HEK293 (cell line): Measurements from ENCODE around the gene MISP3.

Experiments
- CTCF ChIA-PET: fragments of 350-600 bp; formaldehyde crosslinking; extraction: SDS; loops from one replicate; lab custom pipeline; 2021; ENCODE audit warnings: antibody characterized with exemption; lab: Yijun Ruan, JAX
- POLR2A ChIA-PET: fragments of 300-600 bp; formaldehyde crosslinking; extraction: SDS; loops from one replicate; lab custom pipeline; 2020; ENCODE audit warnings: antibody characterized with exemption, inconsistent platforms; lab: Yijun Ruan, JAX
- H3K27ac ChIP-seq: fragments of 200-500 bp; sonication (Bioruptor generic); 2 replicates; pipeline ENCODE4 v1.5.1; 2014; ENCODE audit warnings: low read depth, low read length, control low read depth, inconsistent platforms; ENCODE audit errors: extremely low read depth
- H3K36me3 ChIP-seq, 2 experiments: fragments of 200-500 bp in 1 of 2; sonication (Bioruptor generic) in 1 of 2; 1 replicate in 1 of 2; 2 replicates in 1 of 2; pipeline ENCODE4 v1.5.1; 2014 to 2017; ENCODE audit warnings: inconsistent platforms in 2 of 2, low read length in 2 of 2; ENCODE audit not compliant: control insufficient read depth in 2 of 2, insufficient read depth in 1 of 2
- H3K4me1 ChIP-seq: fragments of 200-500 bp; sonication (Bioruptor generic); 2 replicates; pipeline ENCODE4 v1.5.1; 2014; ENCODE audit warnings: mild to moderate bottlenecking, low read length, inconsistent platforms; ENCODE audit not compliant: control insufficient read depth, insufficient read depth
- H3K4me3 ChIP-seq: 2 replicates; pipeline ENCODE4 v1.5.1; 2011; ENCODE audit warnings: low read depth, mild to moderate bottlenecking, control low read depth, low read length, moderate library complexity
- H3K9me3 ChIP-seq: fragments of 200-500 bp; sonication (Bioruptor generic); 2 replicates; pipeline ENCODE4 v1.5.1; 2014; ENCODE audit warnings: low read depth, low read length, inconsistent platforms; ENCODE audit not compliant: control insufficient read depth, insufficient read depth
- FEZF1 ChIP-seq: fragments of 450-650 bp; formaldehyde crosslinking; IDR thresholded peaks from 2 replicates; pipeline ENCODE4 v1.5.1; 2016; ENCODE audit warnings: missing biosample characterization, missing genetic modification characterization
- SCRT2 ChIP-seq: fragments of 450-650 bp; formaldehyde crosslinking; IDR thresholded peaks from 2 replicates; pipeline ENCODE4 v1.5.1; 2016; ENCODE audit warnings: missing biosample characterization, missing genetic modification characterization
- ZBTB8A ChIP-seq: fragments of 450-650 bp; formaldehyde crosslinking; IDR thresholded peaks from 2 replicates; pipeline ENCODE4 v1.5.1; 2016; ENCODE audit warnings: missing biosample characterization, missing genetic modification characterization
- ZIC2 ChIP-seq: fragments of 450-650 bp; formaldehyde crosslinking; IDR thresholded peaks from 2 replicates; pipeline ENCODE4 v1.5.1; 2016; ENCODE audit warnings: missing biosample characterization, missing genetic modification characterization
- ZNF169 ChIP-seq: fragments of 450-650 bp; formaldehyde crosslinking; IDR thresholded peaks from 2 replicates; pipeline ENCODE4 v1.5.1; 2016; ENCODE audit warnings: missing biosample characterization, missing genetic modification characterization
- ZNF175 ChIP-seq: fragments of 450-650 bp; formaldehyde crosslinking; IDR thresholded peaks from 2 replicates; pipeline ENCODE4 v1.5.1; 2016; ENCODE audit warnings: missing biosample characterization, missing genetic modification characterization
- ZNF184 ChIP-seq: fragments of 450-650 bp; IDR thresholded peaks from 2 replicates; pipeline ENCODE4 v1.5.1; 2018; ENCODE audit warnings: missing biosample characterization, mild to moderate bottlenecking, missing genetic modification characterization
- ZNF221 ChIP-seq: fragments of 450-650 bp; formaldehyde crosslinking; IDR thresholded peaks from 2 replicates; pipeline ENCODE4 v1.5.1; 2017; ENCODE audit warnings: missing biosample characterization, missing genetic modification characterization, borderline replicate concordance
- ZNF248 ChIP-seq: fragments of 450-650 bp; formaldehyde crosslinking; IDR thresholded peaks from 2 replicates; pipeline ENCODE4 v1.5.1; 2017; ENCODE audit warnings: missing biosample characterization, missing genetic modification characterization
- ZNF292 ChIP-seq: fragments of 450-650 bp; formaldehyde crosslinking; IDR thresholded peaks from 2 replicates; pipeline ENCODE4 v1.5.1; 2016; ENCODE audit warnings: low read depth, missing biosample characterization, missing genetic modification characterization, borderline replicate concordance
- ZNF350 ChIP-seq: fragments of 450-650 bp; formaldehyde crosslinking; IDR thresholded peaks from 2 replicates; pipeline ENCODE4 v1.5.0; 2017; ENCODE audit warnings: missing biosample characterization, mild to moderate bottlenecking, missing genetic modification characterization
- ZNF37A ChIP-seq: fragments of 450-650 bp; IDR thresholded peaks from 2 replicates; pipeline ENCODE4 v1.5.1; 2018; ENCODE audit warnings: missing biosample characterization, missing genetic modification characterization
- ZNF791 ChIP-seq: fragments of 450-650 bp; formaldehyde crosslinking; IDR thresholded peaks from 2 replicates; pipeline ENCODE4 v1.5.1; 2016; ENCODE audit warnings: missing biosample characterization, missing genetic modification characterization
- TF ChIP-seq, protein P1 (sequence below): fragments of 450-650 bp; formaldehyde crosslinking; IDR thresholded peaks from 2 replicates; pipeline ENCODE4 v1.5.1; 2017; ENCODE audit warnings: missing biosample characterization, missing genetic modification characterization
- TF ChIP-seq, protein P2 (sequence below): sonication (generic); formaldehyde crosslinking; IDR thresholded peaks from 2 replicates; pipeline ENCODE4 v1.8.1; 2022; ENCODE audit warnings: mild to moderate bottlenecking, moderate library complexity, missing genetic modification reagents
- TF ChIP-seq, protein P3 (sequence below): fragments of 450-650 bp; formaldehyde crosslinking; IDR thresholded peaks from 2 replicates; pipeline ENCODE4 v1.5.1; 2016; ENCODE audit warnings: missing biosample characterization, missing genetic modification characterization
- TF ChIP-seq, protein P4 (sequence below): fragments of 450-650 bp; formaldehyde crosslinking; optimal IDR thresholded peaks from 2 replicates; pipeline ENCODE3; 2016; ENCODE audit warnings: missing biosample characterization, mild to moderate bottlenecking, missing genetic modification characterization
- TF ChIP-seq, protein P5 (sequence below): fragments of 450-650 bp; IDR thresholded peaks from 2 replicates; pipeline ENCODE4 v1.5.1; 2018; ENCODE audit warnings: missing biosample characterization, mild to moderate bottlenecking, missing genetic modification characterization
- TF ChIP-seq, protein P6 (sequence below): fragments of 450-650 bp; formaldehyde crosslinking; IDR thresholded peaks from 2 replicates; pipeline ENCODE4 v1.5.1; 2017; ENCODE audit warnings: missing biosample characterization, missing genetic modification characterization
- TF ChIP-seq, protein P7 (sequence below): fragments of 450-650 bp; formaldehyde crosslinking; IDR thresholded peaks from 2 replicates; pipeline ENCODE4 v1.5.1; 2016; ENCODE audit warnings: missing biosample characterization, missing genetic modification characterization, low read depth

The MISP3 gene

DNA sequence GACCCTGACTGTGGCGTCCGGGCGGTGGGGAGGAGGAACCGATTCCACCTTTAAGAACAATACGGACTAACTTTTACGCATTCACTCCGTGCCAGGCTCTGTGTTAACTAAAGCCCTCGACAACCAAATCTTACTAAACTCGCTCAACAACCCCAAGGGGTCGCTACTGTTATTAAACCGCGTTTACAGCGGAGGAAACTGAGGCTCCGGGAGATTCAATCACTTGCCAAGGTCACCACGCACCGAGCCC, 16.8 kb downstream of the MISP3 start:
- ChIA-PET CTCF (interaction anchor here (0.6 to 1.3 kb wide), 4 partner anchors 14 to 818 kb away, joined by 3 to 6 read pairs (median 3); no protein-coding TSS in a partner anchor), POLR2A (interaction anchor here (1.0 kb wide), 1 partner anchor 47 kb away, joined by 3 read pairs; the partner anchor contains the start of gene ASF1B)
- Histone ChIP-seq H3K4me3 (peak overlapping the region; percentile 48), H3K4me1 (no peaks in the 10 kb centered on the region), H3K36me3 (peaks cover 4 to 14% of the 10 kb centered on the region in 2 experiments; a peak in 2 of 3 replicates), H3K9me3 (no peaks in the 10 kb centered on the region), H3K27ac (peak overlapping the region; percentile 32; the same call in 1 of the 2 replicates)
- TF ChIP-seq ZBTB8A (tag by site-specific recombination): 0 out of 2 replicates have a peak, but pooled peaks have one; percentile 12
- TF ChIP-seq ZNF169: no peak

DNA sequence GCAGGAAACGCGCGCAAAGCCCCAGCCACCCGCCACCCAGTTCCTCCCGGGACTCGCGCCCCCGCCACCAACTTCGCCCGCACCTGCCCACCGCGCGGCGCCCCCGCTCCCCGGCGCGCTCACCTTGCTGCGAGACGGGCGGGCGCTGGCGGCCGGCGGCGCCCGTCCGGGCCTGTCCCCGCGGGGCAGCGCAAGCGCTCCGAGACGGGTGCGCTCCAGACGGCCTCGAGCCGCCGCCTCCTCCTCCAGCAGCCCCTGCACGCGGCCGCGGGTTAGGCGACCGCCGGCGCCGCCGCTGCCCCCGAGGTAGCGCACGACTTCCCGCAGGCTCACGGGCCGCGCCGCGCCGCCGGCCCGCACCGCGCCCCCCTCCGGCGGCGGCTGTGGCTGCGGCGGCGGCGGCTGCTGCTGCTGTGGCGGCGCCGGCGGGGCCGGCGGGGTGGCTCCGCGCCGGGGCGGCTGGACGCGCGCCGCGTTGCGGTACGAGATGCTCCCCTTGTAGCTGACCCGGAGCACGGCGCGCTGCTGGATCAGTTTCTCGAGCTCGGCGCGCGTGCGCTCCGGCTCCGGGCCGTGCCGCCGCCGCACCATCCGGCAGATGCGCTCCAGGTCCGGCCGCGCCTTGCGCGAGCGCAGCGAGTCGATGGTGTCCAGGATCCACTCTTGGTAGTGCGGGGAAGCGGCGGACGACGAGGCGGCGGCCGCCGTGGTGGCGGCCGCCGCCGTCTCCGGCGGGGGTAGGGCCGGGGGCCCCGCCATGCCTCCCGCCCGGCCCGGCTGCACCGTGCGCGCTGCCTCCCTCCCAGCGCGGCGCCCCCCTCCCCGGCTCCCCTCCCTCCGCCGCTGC, 17.3 kb downstream of the MISP3 start:
- Histone ChIP-seq H3K4me1 (no peaks in the 10 kb centered on the region), H3K27ac (peak overlapping the region; percentile 32; the same call in 1 of the 2 replicates), H3K4me3 (peak overlapping the region; percentile 48), H3K9me3 (no peaks in the 10 kb centered on the region), H3K36me3 (peaks cover 4 to 14% of the 10 kb centered on the region in 2 experiments; a peak in 2 of 3 replicates)
- POLR2A ChIA-PET: interaction anchor here (0.6 to 1.0 kb wide), 2 partner anchors 8 to 46 kb away, joined by 3 read pairs; partner anchors contain the start of gene ASF1B
- TF ChIP-seq ZNF184 (tag by site-specific recombination): no peak
- TF ChIP-seq ZNF175 (tag by site-specific recombination): no peak
- TF ChIP-seq ZNF221 (tag by site-specific recombination): no peak
- TF ChIP-seq, protein P1, sequence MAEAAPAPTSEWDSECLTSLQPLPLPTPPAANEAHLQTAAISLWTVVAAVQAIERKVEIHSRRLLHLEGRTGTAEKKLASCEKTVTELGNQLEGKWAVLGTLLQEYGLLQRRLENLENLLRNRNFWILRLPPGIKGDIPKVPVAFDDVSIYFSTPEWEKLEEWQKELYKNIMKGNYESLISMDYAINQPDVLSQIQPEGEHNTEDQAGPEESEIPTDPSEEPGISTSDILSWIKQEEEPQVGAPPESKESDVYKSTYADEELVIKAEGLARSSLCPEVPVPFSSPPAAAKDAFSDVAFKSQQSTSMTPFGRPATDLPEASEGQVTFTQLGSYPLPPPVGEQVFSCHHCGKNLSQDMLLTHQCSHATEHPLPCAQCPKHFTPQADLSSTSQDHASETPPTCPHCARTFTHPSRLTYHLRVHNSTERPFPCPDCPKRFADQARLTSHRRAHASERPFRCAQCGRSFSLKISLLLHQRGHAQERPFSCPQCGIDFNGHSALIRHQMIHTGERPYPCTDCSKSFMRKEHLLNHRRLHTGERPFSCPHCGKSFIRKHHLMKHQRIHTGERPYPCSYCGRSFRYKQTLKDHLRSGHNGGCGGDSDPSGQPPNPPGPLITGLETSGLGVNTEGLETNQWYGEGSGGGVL (tag by site-specific recombination): no peak
- TF ChIP-seq, protein P2, sequence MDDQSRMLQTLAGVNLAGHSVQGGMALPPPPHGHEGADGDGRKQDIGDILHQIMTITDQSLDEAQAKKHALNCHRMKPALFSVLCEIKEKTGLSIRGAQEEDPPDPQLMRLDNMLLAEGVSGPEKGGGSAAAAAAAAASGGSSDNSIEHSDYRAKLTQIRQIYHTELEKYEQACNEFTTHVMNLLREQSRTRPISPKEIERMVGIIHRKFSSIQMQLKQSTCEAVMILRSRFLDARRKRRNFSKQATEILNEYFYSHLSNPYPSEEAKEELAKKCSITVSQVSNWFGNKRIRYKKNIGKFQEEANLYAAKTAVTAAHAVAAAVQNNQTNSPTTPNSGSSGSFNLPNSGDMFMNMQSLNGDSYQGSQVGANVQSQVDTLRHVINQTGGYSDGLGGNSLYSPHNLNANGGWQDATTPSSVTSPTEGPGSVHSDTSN (CRISPR knock-in tag): peak; percentile 32; the same call in 1 of the 2 replicates
- no peak for TF ChIP-seq ZNF791 (tag by site-specific recombination)
- TF ChIP-seq SCRT2: no peak
- TF ChIP-seq ZNF248 (tag by site-specific recombination): no peak
- TF ChIP-seq ZNF292 (tag by site-specific recombination): no peak
- TF ChIP-seq, protein P3, sequence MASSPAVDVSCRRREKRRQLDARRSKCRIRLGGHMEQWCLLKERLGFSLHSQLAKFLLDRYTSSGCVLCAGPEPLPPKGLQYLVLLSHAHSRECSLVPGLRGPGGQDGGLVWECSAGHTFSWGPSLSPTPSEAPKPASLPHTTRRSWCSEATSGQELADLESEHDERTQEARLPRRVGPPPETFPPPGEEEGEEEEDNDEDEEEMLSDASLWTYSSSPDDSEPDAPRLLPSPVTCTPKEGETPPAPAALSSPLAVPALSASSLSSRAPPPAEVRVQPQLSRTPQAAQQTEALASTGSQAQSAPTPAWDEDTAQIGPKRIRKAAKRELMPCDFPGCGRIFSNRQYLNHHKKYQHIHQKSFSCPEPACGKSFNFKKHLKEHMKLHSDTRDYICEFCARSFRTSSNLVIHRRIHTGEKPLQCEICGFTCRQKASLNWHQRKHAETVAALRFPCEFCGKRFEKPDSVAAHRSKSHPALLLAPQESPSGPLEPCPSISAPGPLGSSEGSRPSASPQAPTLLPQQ (tag by site-specific recombination): no peak
- no peak for TF ChIP-seq ZNF37A (tag by site-specific recombination)
- TF ChIP-seq, protein P4, sequence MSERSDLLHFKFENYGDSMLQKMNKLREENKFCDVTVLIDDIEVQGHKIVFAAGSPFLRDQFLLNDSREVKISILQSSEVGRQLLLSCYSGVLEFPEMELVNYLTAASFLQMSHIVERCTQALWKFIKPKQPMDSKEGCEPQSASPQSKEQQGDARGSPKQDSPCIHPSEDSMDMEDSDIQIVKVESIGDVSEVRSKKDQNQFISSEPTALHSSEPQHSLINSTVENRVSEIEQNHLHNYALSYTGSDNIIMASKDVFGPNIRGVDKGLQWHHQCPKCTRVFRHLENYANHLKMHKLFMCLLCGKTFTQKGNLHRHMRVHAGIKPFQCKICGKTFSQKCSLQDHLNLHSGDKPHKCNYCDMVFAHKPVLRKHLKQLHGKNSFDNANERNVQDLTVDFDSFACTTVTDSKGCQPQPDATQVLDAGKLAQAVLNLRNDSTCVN (tag by site-specific recombination): peak; percentile 61
- no peak for TF ChIP-seq ZIC2
- TF ChIP-seq, protein P5, sequence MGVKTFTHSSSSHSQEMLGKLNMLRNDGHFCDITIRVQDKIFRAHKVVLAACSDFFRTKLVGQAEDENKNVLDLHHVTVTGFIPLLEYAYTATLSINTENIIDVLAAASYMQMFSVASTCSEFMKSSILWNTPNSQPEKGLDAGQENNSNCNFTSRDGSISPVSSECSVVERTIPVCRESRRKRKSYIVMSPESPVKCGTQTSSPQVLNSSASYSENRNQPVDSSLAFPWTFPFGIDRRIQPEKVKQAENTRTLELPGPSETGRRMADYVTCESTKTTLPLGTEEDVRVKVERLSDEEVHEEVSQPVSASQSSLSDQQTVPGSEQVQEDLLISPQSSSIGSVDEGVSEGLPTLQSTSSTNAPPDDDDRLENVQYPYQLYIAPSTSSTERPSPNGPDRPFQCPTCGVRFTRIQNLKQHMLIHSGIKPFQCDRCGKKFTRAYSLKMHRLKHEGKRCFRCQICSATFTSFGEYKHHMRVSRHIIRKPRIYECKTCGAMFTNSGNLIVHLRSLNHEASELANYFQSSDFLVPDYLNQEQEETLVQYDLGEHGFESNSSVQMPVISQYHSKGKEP: no peak
- TF ChIP-seq ZNF350 (tag by site-specific recombination): no peak
- TF ChIP-seq FEZF1 (tag by site-specific recombination): no peak
- TF ChIP-seq, protein P6, sequence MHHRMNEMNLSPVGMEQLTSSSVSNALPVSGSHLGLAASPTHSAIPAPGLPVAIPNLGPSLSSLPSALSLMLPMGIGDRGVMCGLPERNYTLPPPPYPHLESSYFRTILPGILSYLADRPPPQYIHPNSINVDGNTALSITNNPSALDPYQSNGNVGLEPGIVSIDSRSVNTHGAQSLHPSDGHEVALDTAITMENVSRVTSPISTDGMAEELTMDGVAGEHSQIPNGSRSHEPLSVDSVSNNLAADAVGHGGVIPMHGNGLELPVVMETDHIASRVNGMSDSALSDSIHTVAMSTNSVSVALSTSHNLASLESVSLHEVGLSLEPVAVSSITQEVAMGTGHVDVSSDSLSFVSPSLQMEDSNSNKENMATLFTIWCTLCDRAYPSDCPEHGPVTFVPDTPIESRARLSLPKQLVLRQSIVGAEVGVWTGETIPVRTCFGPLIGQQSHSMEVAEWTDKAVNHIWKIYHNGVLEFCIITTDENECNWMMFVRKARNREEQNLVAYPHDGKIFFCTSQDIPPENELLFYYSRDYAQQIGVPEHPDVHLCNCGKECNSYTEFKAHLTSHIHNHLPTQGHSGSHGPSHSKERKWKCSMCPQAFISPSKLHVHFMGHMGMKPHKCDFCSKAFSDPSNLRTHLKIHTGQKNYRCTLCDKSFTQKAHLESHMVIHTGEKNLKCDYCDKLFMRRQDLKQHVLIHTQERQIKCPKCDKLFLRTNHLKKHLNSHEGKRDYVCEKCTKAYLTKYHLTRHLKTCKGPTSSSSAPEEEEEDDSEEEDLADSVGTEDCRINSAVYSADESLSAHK (tag by site-specific recombination): no peak
- TF ChIP-seq, protein P7, sequence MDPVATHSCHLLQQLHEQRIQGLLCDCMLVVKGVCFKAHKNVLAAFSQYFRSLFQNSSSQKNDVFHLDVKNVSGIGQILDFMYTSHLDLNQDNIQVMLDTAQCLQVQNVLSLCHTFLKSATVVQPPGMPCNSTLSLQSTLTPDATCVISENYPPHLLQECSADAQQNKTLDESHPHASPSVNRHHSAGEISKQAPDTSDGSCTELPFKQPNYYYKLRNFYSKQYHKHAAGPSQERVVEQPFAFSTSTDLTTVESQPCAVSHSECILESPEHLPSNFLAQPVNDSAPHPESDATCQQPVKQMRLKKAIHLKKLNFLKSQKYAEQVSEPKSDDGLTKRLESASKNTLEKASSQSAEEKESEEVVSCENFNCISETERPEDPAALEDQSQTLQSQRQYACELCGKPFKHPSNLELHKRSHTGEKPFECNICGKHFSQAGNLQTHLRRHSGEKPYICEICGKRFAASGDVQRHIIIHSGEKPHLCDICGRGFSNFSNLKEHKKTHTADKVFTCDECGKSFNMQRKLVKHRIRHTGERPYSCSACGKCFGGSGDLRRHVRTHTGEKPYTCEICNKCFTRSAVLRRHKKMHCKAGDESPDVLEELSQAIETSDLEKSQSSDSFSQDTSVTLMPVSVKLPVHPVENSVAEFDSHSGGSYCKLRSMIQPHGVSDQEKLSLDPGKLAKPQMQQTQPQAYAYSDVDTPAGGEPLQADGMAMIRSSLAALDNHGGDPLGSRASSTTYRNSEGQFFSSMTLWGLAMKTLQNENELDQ: no peak
- CTCF ChIA-PET: interaction anchor here (0.6 to 1.3 kb wide), 5 partner anchors 14 to 818 kb away, joined by 3 to 6 read pairs (median 3); no protein-coding TSS in a partner anchor
